C4-2B (cell line): ENCODE measurements around the gene MBD6.

Experiments
- H3K27ac ChIP-seq: fragments of 450-650 bp; 2 replicates; pipeline ENCODE4 v1.5.1; 2017
- CTCF ChIP-seq: fragments of 450-650 bp; conservative IDR thresholded peaks from 2 replicates; pipeline ENCODE4 v1.5.1; 2017; ENCODE audit warnings: mild to moderate bottlenecking
- ZFX ChIP-seq: fragments of 450-650 bp; IDR thresholded peaks from 2 replicates; pipeline ENCODE4 v1.6.1; 2017

Gene MBD6

GRCh38 chr12:57515934-57516541 is 6.6 kb upstream of the MBD6 start:
- peak overlapping the region; percentile 38; the same call in 1 of the 2 replicates for H3K27ac ChIP-seq
- TF ChIP-seq ZFX (no peak), CTCF (no peak)

GRCh38 chr12:57516617-57517153 is 5.9 kb upstream of the MBD6 start:
- H3K27ac ChIP-seq = peak overlapping the region; percentile 38
- no peak for TF ChIP-seq CTCF

DNA sequence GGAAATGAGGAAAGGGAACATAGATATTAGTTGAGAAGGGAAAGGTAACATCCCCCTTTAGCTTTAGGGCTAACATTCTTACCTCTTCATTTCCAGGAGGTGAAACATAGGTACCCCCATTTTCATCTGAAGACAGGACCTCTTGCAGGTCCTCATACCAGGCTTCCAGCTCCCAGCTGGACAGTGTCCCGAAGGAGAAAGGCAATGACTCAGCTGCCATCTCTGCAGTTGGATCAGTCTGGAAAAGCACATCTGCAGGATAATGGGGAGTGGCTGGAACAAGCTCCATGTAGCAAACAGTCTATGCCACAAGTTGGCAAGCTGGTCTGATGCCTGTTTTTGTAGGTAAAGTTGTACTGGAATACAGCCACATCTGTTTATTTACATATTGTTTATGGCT is 5.4 kb upstream of the MBD6 start:
- peak overlapping the region; percentile 38 for H3K27ac ChIP-seq

GRCh38 chr12:57517718-57518117 is 4.9 kb upstream of the MBD6 start:
- H3K27ac ChIP-seq = peak overlapping the region; percentile 35

More for the DNA sequence above, 5.4 kb upstream of the MBD6 start:
- TF ChIP-seq CTCF = no peak

- peak overlapping the region; percentile 88 for H3K27ac ChIP-seq
Measured at GRCh38 chr12:57518176-57518919, 4.3 kb upstream of the MBD6 start.

GRCh38 chr12:57518920-57519795 is 3.5 kb upstream of the MBD6 start:
- H3K27ac ChIP-seq = peak overlapping the region; percentile 88
- TF ChIP-seq ZFX (no peak), CTCF (no peak)

More at GRCh38 chr12:57518176-57518919, 4.3 kb upstream of the MBD6 start:
- no peak for TF ChIP-seq CTCF
- no peak for TF ChIP-seq ZFX

DNA sequence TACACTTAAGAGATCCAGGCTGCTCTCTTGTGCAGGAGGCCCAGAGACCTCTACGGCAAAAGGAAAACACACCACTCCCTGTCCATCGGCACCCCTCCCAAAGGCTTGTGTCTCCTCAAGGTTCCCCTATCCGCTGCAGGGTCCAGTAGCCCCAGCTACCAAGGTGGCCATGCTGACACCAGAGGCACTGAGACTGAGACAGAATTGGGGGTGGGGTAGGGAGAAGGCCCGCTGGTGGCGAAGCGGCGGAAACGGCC is 2.9 kb upstream of the MBD6 start:
- H3K27ac ChIP-seq = peak overlapping the region; percentile 88
- TF ChIP-seq ZFX (0 out of 2 replicates have a peak, but pooled peaks have one; percentile 65), CTCF (no peak)
